Astrocyte (in vitro differentiated cells and primary cell): ENCODE results near the gene RGS17. TPM values are rescaled to one million over a fixed set of nuclear protein-coding genes. Genes with fewer than 3 reads are reported as not detected.
A peak's percentile ranks its signal among the peaks of the same experiment; 100 is the strongest.

ENCODE experiments used
- DNase-seq: peaks from one replicate; pipeline ENCODE4 v3.0.0-alpha.2; 2010; ENCODE audit warnings: low read depth
- FAIRE-seq: peaks from 2 replicates; lab custom pipeline; 2011; peaks lifted over from hg19 to GRCh38; lab: Jason Lieb, UNC
- H2AFZ ChIP-seq: 2 replicates; pipeline ENCODE4 v1.6.0; 2012; ENCODE audit warnings: low read depth, low read length, inconsistent platforms
- H3K27ac ChIP-seq: 2 replicates; pipeline ENCODE4 v1.5.1; 2011; ENCODE audit warnings: low read depth, low read length, inconsistent platforms
- H3K27me3 ChIP-seq: 2 replicates; pipeline ENCODE4 v1.6.0; 2011; ENCODE audit warnings: low read length, inconsistent platforms; ENCODE audit not compliant: insufficient read depth
- H3K36me3 ChIP-seq: 2 replicates; pipeline ENCODE4 v1.5.1; 2011; ENCODE audit warnings: low read length, inconsistent platforms; ENCODE audit not compliant: insufficient read depth
- H3K4me1 ChIP-seq: 2 replicates; pipeline ENCODE4 v1.5.1; 2011; ENCODE audit warnings: low read length, inconsistent platforms; ENCODE audit not compliant: insufficient read depth
- H3K4me2 ChIP-seq: 2 replicates; pipeline ENCODE4 v1.6.0; 2012; ENCODE audit warnings: low read length, inconsistent platforms
- H3K4me3 ChIP-seq: 2 replicates; pipeline ENCODE4 v1.5.1; 2011; ENCODE audit warnings: low read depth, mild to moderate bottlenecking, low read length, inconsistent platforms; ENCODE audit not compliant: insufficient read depth
- H3K79me2 ChIP-seq: 2 replicates; pipeline ENCODE4 v1.6.0; 2012; ENCODE audit warnings: mild to moderate bottlenecking, low read length, inconsistent platforms; ENCODE audit not compliant: insufficient read depth
- H3K9ac ChIP-seq: 2 replicates; pipeline ENCODE4 v1.6.0; 2012; ENCODE audit warnings: mild to moderate bottlenecking, low read length, inconsistent platforms
- H3K9me3 ChIP-seq: 2 replicates; pipeline ENCODE4 v1.5.1; 2012; ENCODE audit warnings: low read depth, mild to moderate bottlenecking, low read length, inconsistent platforms; ENCODE audit not compliant: insufficient read depth
- H4K20me1 ChIP-seq: 2 replicates; pipeline ENCODE4 v1.6.0; 2012; ENCODE audit warnings: low read length, inconsistent platforms; ENCODE audit not compliant: insufficient read depth
- H3K27ac Mint-ChIP-seq: one replicate; pipeline ENCODE4 v1.8.0; 2021; ENCODE audit warnings: mild to moderate bottlenecking, mixed read lengths; ENCODE audit not compliant: unreplicated experiment
- H3K27me3 Mint-ChIP-seq: one replicate; pipeline ENCODE4 v1.8.0; 2021; ENCODE audit warnings: low read depth, mixed read lengths; ENCODE audit not compliant: unreplicated experiment
- H3K36me3 Mint-ChIP-seq: one replicate; pipeline ENCODE4 v1.8.0; 2021; ENCODE audit warnings: low read depth, mixed read lengths; ENCODE audit not compliant: unreplicated experiment
- H3K4me1 Mint-ChIP-seq: one replicate; pipeline ENCODE4 v1.8.0; 2021; ENCODE audit warnings: low read depth, mixed read lengths; ENCODE audit not compliant: unreplicated experiment
- H3K4me3 Mint-ChIP-seq: one replicate; pipeline ENCODE4 v1.8.0; 2021; ENCODE audit warnings: mild to moderate bottlenecking, moderate library complexity, mixed read lengths; ENCODE audit not compliant: unreplicated experiment
- H3K9me3 Mint-ChIP-seq: one replicate; pipeline ENCODE4 v1.8.0; 2021; ENCODE audit warnings: mild to moderate bottlenecking, mixed read lengths; ENCODE audit not compliant: unreplicated experiment
- CTCF ChIP-seq: IDR thresholded peaks from 2 replicates; pipeline ENCODE4 v1.5.1; 2011; ENCODE audit warnings: low read depth, mild to moderate bottlenecking, inconsistent platforms, low read length, moderate library complexity; ENCODE audit not compliant: insufficient read depth
- EZH2 ChIP-seq: IDR thresholded peaks from 2 replicates; pipeline ENCODE4 v1.6.1; 2012; ENCODE audit warnings: mild to moderate bottlenecking, low read length, inconsistent platforms; ENCODE audit not compliant: insufficient read depth
- total RNA-seq: library from RNA; stranded (reverse); gene quantifications from 2 replicates; pipeline ENCODE4 v1.2.1, GENCODE V29; 2021

RGS17 gene
- total RNA-seq, 1 donor from 2014 or later, result 3.4 TPM

GRCh38 chr6:152984513-152984872 lies 146.6 kb downstream of the RGS17 start:
- no peak for TF ChIP-seq CTCF
- TF ChIP-seq EZH2, result no peak
- no peak overlapping the region for H2AFZ ChIP-seq
- H3K79me2 ChIP-seq, result peaks cover 69% of the 10 kb centered on the region
- Mint-ChIP-seq H3K27me3 (no peaks in the 10 kb centered on the region), H3K9me3 (no peaks in the 10 kb centered on the region), H3K36me3 (no peaks in the 10 kb centered on the region), H3K27ac (peak overlapping the region; percentile 96), H3K4me3 (peak overlapping the region; percentile 96), H3K4me1 (peaks cover 12% of the 10 kb centered on the region)
- peak overlapping the region; percentile 99 for H3K4me2 ChIP-seq
- peaks cover 3% of the 10 kb centered on the region for H3K36me3 ChIP-seq
- FAIRE-seq (no peak), DNase-seq (no peak)
- H3K9ac ChIP-seq, result peak overlapping the region; percentile 97
- no peaks in the 10 kb centered on the region for H3K27me3 ChIP-seq
- peak overlapping the region; percentile 92 for H3K27ac ChIP-seq
- H4K20me1 ChIP-seq, result peaks cover 23% of the 10 kb centered on the region
- H3K4me1 ChIP-seq, result peaks cover 10% of the 10 kb centered on the region
- no peaks in the 10 kb centered on the region for H3K9me3 ChIP-seq
- H3K4me3 ChIP-seq, result peak overlapping the region; percentile 94

GRCh38 chr6:152983637-152984512 lies 147.2 kb downstream of the RGS17 start:
- TF ChIP-seq EZH2 (no peak), CTCF (no peak)
- peaks cover 75% of the 10 kb centered on the region for H3K79me2 ChIP-seq
- peak overlapping the region; percentile 99 for H3K4me2 ChIP-seq
- peak overlapping the region; percentile 96 for H3K4me3 Mint-ChIP-seq
- H3K27ac Mint-ChIP-seq, result peak overlapping the region; percentile 96
- peak overlapping the region; percentile 82 for H2AFZ ChIP-seq
- H3K27ac ChIP-seq, result peak overlapping the region; percentile 92
- H3K27me3 Mint-ChIP-seq, result no peaks in the 10 kb centered on the region
- no peaks in the 10 kb centered on the region for H3K27me3 ChIP-seq
- peaks cover 10% of the 10 kb centered on the region for H3K4me1 ChIP-seq
- H3K9me3 Mint-ChIP-seq, result no peaks in the 10 kb centered on the region
- H3K36me3 ChIP-seq, result peaks cover 3% of the 10 kb centered on the region
- peaks cover 23% of the 10 kb centered on the region for H4K20me1 ChIP-seq
- FAIRE-seq (peak; percentile 43), DNase-seq (peak; percentile 70)
- no peaks in the 10 kb centered on the region for H3K9me3 ChIP-seq
- peak overlapping the region; percentile 97 for H3K9ac ChIP-seq
- peaks cover 15% of the 10 kb centered on the region for H3K4me1 Mint-ChIP-seq
- peak overlapping the region; percentile 94 for H3K4me3 ChIP-seq
- H3K36me3 Mint-ChIP-seq, result no peaks in the 10 kb centered on the region
